Measurements from ENCODE around the gene SLC38A3.

SLC38A3 gene

DNA sequence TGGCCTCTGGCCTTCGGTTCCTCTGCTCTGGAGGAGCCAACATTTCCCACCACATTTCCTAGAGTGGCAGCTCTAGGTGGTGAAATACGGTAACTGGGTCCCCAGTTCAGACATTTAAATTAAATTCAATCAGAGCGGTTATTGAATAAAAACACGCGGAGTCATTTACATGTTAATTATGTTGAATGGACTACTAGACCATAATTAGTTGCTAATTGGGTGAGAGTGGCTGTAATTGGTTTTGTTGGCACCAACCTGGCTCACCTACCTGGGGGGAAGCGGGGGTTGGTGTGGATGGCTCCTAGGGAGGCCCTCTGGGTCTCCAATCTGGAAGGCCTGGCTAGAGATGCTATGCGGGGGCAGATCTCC is 37.2 kb upstream of the SLC38A3 start:
- no peaks in the 10 kb centered on the region for H3K36me3 ChIP-seq (replicated peaks)
- no peak overlapping the region for H3K27ac ChIP-seq
- no peaks in the 10 kb centered on the region for H3K27me3 ChIP-seq (replicated peaks)
- TF ChIP-seq CTCF (IDR thresholded peaks at IDR 0.05; ENCODE audit: low read depth, low read length, missing control alignments), result no peak
- no peak for DNase-seq
- H3K4me3 ChIP-seq (ENCODE audit: low read depth, low read length), result no peak overlapping the region
- in situ Hi-C loops (cut with HindIII; ENCODE audit: low pct_ligation_motif_present, low sequenced_read_pairs), result no loop called here

GRCh38 chr3:50168388-50168787 is 36.7 kb upstream of the SLC38A3 start:
- H3K27ac ChIP-seq, result no peak overlapping the region
- no peak for TF ChIP-seq CTCF (IDR thresholded peaks at IDR 0.05; ENCODE audit: low read depth, low read length, missing control alignments)
- in situ Hi-C loops (cut with HindIII; ENCODE audit: low pct_ligation_motif_present, low sequenced_read_pairs), result no loop called here
- no peak overlapping the region for H3K4me3 ChIP-seq (ENCODE audit: low read depth, low read length)
- DNase-seq, result no peak
- no peaks in the 10 kb centered on the region for H3K36me3 ChIP-seq (replicated peaks)
- no peaks in the 10 kb centered on the region for H3K27me3 ChIP-seq (replicated peaks)

- in situ Hi-C loops (cut with HindIII; ENCODE audit: low pct_ligation_motif_present, low sequenced_read_pairs), result no loop called here
- no peak overlapping the region for H3K27ac ChIP-seq
- no peaks in the 10 kb centered on the region for H3K27me3 ChIP-seq (replicated peaks)
- DNase-seq, result no peak
- H3K36me3 ChIP-seq (replicated peaks), result no peaks in the 10 kb centered on the region
- H3K4me3 ChIP-seq (ENCODE audit: low read depth, low read length), result no peak overlapping the region
- TF ChIP-seq CTCF (IDR thresholded peaks at IDR 0.05; ENCODE audit: low read depth, low read length, missing control alignments), result no peak
Measured at GRCh38 chr3:50168791-50169190, 36.3 kb upstream of the SLC38A3 start.

DNA sequence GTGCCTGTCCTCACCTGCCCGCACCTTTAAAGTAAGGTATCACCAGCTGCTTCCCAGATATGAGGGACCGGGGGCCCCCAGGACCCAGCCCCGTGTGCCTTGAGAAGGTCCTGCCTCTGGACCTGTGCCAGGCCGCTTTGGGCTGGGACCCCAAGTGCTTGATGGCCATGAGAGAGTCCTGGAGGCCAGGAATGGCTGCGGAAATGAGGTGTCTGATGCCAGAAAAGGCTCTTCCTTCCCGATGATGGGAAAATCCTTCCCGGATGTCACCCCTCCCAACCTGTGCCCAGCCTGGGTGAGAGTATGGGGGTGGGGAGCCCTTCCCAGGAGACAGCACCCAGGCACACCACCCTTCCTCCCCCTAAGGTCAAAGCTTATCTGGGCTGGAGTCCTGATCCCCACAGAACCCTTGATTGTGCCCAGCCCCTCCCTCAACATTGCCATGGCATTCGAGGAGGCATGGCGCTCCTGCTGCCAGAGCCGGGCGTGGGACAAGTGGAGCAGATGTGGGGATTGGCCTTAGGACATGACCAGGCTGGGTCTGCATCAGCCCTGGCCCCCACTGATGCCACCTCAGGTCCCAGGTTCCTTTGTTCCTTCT is 35.7 kb upstream of the SLC38A3 start:
- no peaks in the 10 kb centered on the region for H3K27me3 ChIP-seq (replicated peaks)
- H3K4me3 ChIP-seq (ENCODE audit: low read depth, low read length), result no peak overlapping the region
- in situ Hi-C loops (cut with HindIII; ENCODE audit: low pct_ligation_motif_present, low sequenced_read_pairs), result no loop called here
- H3K27ac ChIP-seq, result no peak overlapping the region
- H3K36me3 ChIP-seq (replicated peaks), result no peaks in the 10 kb centered on the region
- DNase-seq, result no peak
- no peak for TF ChIP-seq CTCF (IDR thresholded peaks at IDR 0.05; ENCODE audit: low read depth, low read length, missing control alignments)

DNA sequence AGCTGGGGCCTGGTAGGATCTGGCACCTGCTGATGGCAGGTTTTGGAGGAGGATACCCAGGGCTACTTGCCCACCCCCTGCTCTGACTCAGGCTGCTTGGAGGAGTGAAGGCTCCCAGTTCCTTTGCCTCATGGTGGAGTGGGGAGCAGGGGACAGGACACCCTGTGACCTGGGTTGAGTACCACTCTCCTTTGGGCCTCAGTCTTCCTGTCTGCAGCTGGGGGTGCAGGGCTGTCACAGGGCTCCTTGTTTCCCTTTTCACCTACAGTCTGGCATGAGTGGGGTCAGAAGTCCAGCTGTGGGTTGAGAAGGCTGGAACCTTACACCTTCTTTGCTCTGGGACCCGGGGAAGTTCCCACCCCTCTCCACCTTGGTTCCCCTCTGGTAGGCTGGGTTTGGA is 35.2 kb upstream of the SLC38A3 start:
- in situ Hi-C loops (cut with HindIII; ENCODE audit: low pct_ligation_motif_present, low sequenced_read_pairs), result no loop called here
- H3K27me3 ChIP-seq (replicated peaks), result no peaks in the 10 kb centered on the region
- no peak for TF ChIP-seq CTCF (IDR thresholded peaks at IDR 0.05; ENCODE audit: low read depth, low read length, missing control alignments)
- no peaks in the 10 kb centered on the region for H3K36me3 ChIP-seq (replicated peaks)
- H3K27ac ChIP-seq, result no peak overlapping the region
- H3K4me3 ChIP-seq (ENCODE audit: low read depth, low read length), result no peak overlapping the region
- DNase-seq, result no peak

- in situ Hi-C loops (cut with HindIII; ENCODE audit: low pct_ligation_motif_present, low sequenced_read_pairs), result no loop called here
- peak; percentile 60 for DNase-seq
- Histone ChIP-seq H3K4me3 (ENCODE audit: low read depth, low read length) (no peak overlapping the region), H3K36me3 (replicated peaks) (no peaks in the 10 kb centered on the region), H3K27ac (no peak overlapping the region), H3K27me3 (replicated peaks) (no peaks in the 10 kb centered on the region)
- no peak for TF ChIP-seq CTCF (IDR thresholded peaks at IDR 0.05; ENCODE audit: low read depth, low read length, missing control alignments)
Measured at GRCh38 chr3:50170689-50171088, 34.4 kb upstream of the SLC38A3 start.
